AG10803 (cell line): Measurements from ENCODE around the gene PRKAG3.

Source experiments
- DNase-seq: peaks from one replicate; pipeline ENCODE4 v3.0.0; 2010; ENCODE audit warnings: low read depth
- H3K4me3 ChIP-seq: 2 replicates; pipeline ENCODE4 v1.5.1; 2011; ENCODE audit warnings: mild to moderate bottlenecking, low read length, control low read depth
- CTCF ChIP-seq: conservative IDR thresholded peaks from 2 replicates; pipeline ENCODE4 v1.5.1; 2011; ENCODE audit warnings: mild to moderate bottlenecking, low read length, control low read depth, inconsistent platforms

PRKAG3 gene

DNA sequence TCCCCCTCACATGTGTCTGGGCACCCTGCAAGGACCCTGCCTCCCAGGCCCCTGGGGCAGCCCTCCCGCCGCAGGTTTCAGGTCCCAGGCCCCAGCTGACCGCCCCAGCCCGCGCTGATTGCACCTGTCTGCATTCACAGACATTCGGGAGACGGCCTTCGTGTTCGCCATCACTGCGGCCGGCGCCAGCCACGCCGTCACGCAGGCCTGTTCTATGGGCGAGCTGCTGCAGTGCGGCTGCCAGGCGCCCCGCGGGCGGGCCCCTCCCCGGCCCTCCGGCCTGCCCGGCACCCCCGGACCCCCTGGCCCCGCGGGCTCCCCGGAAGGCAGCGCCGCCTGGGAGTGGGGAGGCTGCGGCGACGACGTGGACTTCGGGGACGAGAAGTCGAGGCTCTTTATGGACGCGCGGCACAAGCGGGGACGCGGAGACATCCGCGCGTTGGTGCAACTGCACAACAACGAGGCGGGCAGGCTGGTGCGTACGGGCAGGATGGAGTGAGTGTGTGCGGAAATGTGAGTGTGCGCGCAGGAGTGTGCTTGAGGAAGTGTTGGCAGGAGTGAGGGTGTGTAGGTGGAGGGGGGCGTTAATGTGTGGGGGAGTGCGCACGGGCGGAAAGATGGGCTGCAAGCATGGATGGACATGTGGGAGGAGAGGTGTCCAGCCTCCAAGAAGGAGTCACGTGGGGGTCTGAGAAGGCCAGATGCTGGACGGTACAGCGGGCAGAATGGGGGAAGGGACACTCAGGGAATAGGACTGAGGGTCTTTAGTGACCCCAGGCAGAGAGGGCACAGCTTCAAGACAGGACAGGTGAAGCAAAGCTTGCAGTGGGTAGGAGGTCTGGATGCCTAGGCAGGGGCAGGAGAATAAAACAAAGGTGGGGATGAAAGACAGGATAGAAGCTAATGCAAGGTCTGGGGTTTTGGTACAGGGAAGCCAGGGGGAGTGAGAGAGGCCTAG is 40.0 kb upstream of the PRKAG3 start:
- TF ChIP-seq CTCF: no peak
- H3K4me3 ChIP-seq: no peak overlapping the region
- no peak for DNase-seq

GRCh38 chr2:218870984-218871344 is 39.4 kb upstream of the PRKAG3 start:
- H3K4me3 ChIP-seq: no peak overlapping the region
- no peak for DNase-seq
- no peak for TF ChIP-seq CTCF

GRCh38 chr2:218869064-218869463 is 37.5 kb upstream of the PRKAG3 start:
- H3K4me3 ChIP-seq: no peak overlapping the region
- no peak for TF ChIP-seq CTCF
- no peak for DNase-seq

GRCh38 chr2:218867900-218868299 is 36.3 kb upstream of the PRKAG3 start:
- no peak overlapping the region for H3K4me3 ChIP-seq
- no peak for TF ChIP-seq CTCF
- DNase-seq: no peak

DNA sequence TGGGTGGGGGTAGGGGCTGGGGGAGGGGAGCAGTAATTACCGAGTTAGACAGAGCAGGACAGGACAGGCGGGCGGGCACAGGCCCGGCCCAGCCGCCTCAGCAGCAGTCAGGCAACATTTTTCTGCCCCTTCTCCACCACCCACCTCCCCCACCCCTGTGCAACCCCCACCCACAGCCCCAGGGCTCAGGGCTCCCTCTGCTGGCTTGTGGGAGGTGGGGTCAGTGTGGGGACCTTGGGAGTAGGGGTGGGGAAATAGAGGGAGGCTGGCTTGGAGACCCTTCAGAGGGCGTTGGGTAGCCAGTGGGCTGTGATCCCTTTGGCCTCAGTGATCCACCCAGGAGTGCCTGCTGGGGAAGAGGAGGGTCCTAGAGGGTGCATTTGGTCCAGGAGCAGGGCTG is 34.4 kb upstream of the PRKAG3 start:
- TF ChIP-seq CTCF: no peak
- no peak overlapping the region for H3K4me3 ChIP-seq
- DNase-seq: no peak

GRCh38 chr2:218865396-218865795 is 33.8 kb upstream of the PRKAG3 start:
- TF ChIP-seq CTCF: no peak
- no peak for DNase-seq
- no peak overlapping the region for H3K4me3 ChIP-seq

- TF ChIP-seq CTCF: no peak
- no peak overlapping the region for H3K4me3 ChIP-seq
- no peak for DNase-seq
These were observed 31.5 kb upstream of the PRKAG3 start for GRCh38 chr2:218863021-218863520.
